HL-60 (cell line): ENCODE results near the gene KCNJ4.

ENCODE experiments used
- DNase-seq, 2 experiments: peaks; one replicate each; pipeline ENCODE4 v3.0.0-alpha.2; 2010 to 2020; ENCODE audit warnings: low read depth in 1 of 2, low spot score in 1 of 2
- H3K27ac ChIP-seq: fragments of 250-450 bp; sonication (Bioruptor Pico); replicated peaks from 2 replicates; pipeline ENCODE4 v1.5.1; 2020; ENCODE audit warnings: mild to moderate bottlenecking, moderate library complexity
- H3K27me3 ChIP-seq: fragments of 250-450 bp; sonication (Bioruptor Pico); 2 replicates; pipeline ENCODE4 v1.5.1; 2021; ENCODE audit warnings: mild to moderate bottlenecking, moderate library complexity; ENCODE audit not compliant: insufficient read depth, poor library complexity, severe bottlenecking
- H3K4me3 ChIP-seq: replicated peaks from 2 replicates; pipeline ENCODE4 v1.5.1; 2011; ENCODE audit warnings: mild to moderate bottlenecking, control low read depth, low read length; ENCODE audit not compliant: insufficient read depth
- CTCF ChIP-seq: IDR thresholded peaks from one replicate; pipeline ENCODE4 v1.5.1; 2011; ENCODE audit warnings: low read length, control low read depth, inconsistent platforms; ENCODE audit not compliant: insufficient read depth
- GABPA ChIP-seq: IDR thresholded peaks from 2 replicates; pipeline ENCODE4 v1.6.1; 2012; ENCODE audit warnings: low read depth
- POLR2AphosphoS5 ChIP-seq: IDR thresholded peaks from 2 replicates; pipeline ENCODE4 v1.6.1; 2012; ENCODE audit warnings: low read depth
- SPI1 ChIP-seq: IDR thresholded peaks from 2 replicates; pipeline ENCODE4 v1.6.1; 2012; ENCODE audit warnings: low read depth, mild to moderate bottlenecking, borderline replicate concordance
- TF ChIP-seq, protein P1 (sequence below): IDR thresholded peaks from 2 replicates; pipeline ENCODE4 v1.6.1; 2012; ENCODE audit warnings: low read depth; ENCODE audit not compliant: insufficient replicate concordance

KCNJ4 gene

DNA sequence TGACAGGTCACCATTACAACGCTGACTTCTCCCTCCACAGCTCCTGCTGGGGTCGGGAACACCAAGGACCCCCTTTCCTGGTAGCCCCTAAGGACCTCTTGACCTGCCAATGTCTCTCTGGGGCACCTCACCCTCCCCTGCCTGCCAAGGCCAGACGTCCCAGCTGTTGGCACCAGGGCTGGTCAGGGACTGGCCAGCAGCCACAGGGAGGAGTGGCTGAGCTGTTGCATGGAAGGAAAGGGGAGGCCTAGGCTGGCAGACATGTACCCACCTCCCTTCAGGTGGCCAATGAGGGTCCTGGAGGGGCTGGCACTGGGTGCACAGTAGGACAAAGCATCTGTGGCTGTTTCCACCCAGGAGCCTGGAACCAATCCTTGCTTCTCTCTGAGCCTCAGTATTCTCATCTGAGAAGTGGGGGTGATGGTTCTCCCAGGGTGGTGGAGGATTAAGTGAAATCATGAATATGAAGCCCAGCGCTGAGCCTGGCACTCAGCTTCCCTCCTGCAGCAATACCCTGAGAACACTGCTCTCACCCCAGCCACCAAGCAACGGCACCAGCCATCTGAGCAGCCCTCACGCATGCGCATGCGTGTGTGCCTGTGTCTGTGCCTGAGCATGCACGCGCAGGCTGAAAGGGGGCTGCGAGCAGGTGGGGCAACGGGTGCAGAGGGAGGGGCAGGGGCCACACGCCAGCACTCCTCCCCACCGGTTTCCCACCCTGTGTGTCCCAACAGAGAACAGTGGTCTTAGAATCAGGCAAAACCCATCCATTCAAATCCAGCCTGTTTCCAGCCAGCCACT, 5.9 kb downstream of the KCNJ4 start:
- no peak for TF ChIP-seq POLR2AphosphoS5
- TF ChIP-seq SPI1: no peak
- no peak for TF ChIP-seq CTCF
- no peak for TF ChIP-seq GABPA
- TF ChIP-seq, protein P1, sequence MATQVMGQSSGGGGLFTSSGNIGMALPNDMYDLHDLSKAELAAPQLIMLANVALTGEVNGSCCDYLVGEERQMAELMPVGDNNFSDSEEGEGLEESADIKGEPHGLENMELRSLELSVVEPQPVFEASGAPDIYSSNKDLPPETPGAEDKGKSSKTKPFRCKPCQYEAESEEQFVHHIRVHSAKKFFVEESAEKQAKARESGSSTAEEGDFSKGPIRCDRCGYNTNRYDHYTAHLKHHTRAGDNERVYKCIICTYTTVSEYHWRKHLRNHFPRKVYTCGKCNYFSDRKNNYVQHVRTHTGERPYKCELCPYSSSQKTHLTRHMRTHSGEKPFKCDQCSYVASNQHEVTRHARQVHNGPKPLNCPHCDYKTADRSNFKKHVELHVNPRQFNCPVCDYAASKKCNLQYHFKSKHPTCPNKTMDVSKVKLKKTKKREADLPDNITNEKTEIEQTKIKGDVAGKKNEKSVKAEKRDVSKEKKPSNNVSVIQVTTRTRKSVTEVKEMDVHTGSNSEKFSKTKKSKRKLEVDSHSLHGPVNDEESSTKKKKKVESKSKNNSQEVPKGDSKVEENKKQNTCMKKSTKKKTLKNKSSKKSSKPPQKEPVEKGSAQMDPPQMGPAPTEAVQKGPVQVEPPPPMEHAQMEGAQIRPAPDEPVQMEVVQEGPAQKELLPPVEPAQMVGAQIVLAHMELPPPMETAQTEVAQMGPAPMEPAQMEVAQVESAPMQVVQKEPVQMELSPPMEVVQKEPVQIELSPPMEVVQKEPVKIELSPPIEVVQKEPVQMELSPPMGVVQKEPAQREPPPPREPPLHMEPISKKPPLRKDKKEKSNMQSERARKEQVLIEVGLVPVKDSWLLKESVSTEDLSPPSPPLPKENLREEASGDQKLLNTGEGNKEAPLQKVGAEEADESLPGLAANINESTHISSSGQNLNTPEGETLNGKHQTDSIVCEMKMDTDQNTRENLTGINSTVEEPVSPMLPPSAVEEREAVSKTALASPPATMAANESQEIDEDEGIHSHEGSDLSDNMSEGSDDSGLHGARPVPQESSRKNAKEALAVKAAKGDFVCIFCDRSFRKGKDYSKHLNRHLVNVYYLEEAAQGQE: no peak
- no peak for DNase-seq
- peaks cover 51% of the 10 kb centered on the region for H3K27me3 ChIP-seq
- no peak overlapping the region for H3K27ac ChIP-seq
- no peak overlapping the region for H3K4me3 ChIP-seq

DNA sequence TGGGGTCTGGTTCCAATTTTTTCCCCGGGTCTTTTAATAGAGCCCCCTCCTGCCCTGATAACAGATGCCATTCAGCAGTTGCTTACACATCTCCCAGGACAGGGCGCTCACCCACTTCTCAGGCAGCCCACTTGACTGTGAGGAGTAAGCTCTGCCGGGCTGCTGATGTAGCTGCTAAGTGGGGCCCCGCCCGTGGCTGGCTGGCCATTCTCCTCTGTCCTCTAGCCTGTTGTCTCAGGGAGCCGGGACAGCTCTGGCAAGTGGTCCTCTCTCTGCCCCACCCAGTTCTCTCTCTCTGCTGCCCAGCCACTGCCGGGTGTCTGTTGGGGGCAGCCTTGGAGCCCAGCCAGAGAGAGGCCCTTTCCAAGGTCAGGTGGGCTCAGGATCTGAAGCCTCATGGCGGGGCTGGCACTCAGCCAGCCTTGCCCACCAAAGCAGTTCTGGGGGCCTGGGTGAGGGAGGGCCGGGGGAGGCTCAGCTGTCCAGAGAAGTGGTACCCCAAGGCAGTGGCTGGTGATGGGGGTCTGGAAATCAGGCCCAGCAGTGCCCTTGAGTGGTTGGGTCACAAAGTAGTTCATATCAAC, 8.9 kb downstream of the KCNJ4 start:
- no peak for DNase-seq
- no peak for TF ChIP-seq SPI1
- TF ChIP-seq, protein P1: no peak
- TF ChIP-seq CTCF: no peak
- TF ChIP-seq POLR2AphosphoS5: no peak
- TF ChIP-seq GABPA: no peak
- Histone ChIP-seq H3K4me3 (no peak overlapping the region), H3K27ac (no peak overlapping the region), H3K27me3 (peaks cover 32% of the 10 kb centered on the region)

GRCh38 chr22:38444783-38445182, 10.2 kb downstream of the KCNJ4 start:
- no peak for DNase-seq
- TF ChIP-seq SPI1: no peak
- TF ChIP-seq, protein P1: no peak
- TF ChIP-seq GABPA: no peak
- TF ChIP-seq POLR2AphosphoS5: no peak
- TF ChIP-seq CTCF: no peak
- H3K27me3 ChIP-seq: peaks cover 20% of the 10 kb centered on the region
- H3K27ac ChIP-seq: no peak overlapping the region
- no peak overlapping the region for H3K4me3 ChIP-seq
